ENCODE data around the gene TMEM50A.
"Not testable (repeated sequence)": the region's sequence is repeated elsewhere in the genome, so short reads cannot be mapped to it uniquely, and the experiment has no call there.

The TMEM50A gene

DNA sequence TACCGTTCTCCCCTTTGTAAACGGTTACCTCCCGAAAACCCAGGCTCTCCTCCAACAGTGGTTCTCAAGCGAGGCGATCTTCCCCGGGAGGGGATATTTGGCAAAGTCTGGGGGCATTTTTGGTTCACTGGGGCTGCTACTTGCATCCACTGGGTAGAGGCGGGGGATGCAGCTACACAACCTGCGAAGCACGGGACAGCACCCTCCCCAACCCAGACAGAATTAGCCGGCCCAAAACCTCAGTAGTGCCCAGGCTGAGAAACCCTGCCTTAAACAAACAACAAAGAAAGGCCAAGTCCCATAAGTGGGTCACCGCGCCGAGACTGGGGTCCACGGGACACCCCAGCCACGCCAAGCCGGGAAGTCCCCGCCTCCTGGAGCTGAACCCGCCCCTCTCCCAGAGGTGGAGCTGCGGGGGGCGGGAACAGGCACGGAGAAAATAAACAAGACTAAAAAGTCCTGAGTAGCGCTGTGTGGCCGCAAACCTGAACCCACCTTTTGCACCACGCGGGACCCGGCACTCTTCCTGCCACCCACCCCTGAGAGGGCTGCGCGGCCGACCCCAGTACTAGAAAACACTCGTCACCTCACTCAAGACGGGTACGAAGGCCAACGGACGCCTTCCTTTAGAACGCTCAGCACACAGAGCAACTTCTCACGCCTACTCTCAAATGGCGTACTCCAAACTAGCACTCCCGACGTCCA lies 499 bp upstream of the TMEM50A start:
- not testable (repeated sequence) for DNase-seq

- no peak for DNase-seq
Observed at GRCh38 chr1:25338986-25339385, 852 bp downstream of the TMEM50A start.

DNA sequence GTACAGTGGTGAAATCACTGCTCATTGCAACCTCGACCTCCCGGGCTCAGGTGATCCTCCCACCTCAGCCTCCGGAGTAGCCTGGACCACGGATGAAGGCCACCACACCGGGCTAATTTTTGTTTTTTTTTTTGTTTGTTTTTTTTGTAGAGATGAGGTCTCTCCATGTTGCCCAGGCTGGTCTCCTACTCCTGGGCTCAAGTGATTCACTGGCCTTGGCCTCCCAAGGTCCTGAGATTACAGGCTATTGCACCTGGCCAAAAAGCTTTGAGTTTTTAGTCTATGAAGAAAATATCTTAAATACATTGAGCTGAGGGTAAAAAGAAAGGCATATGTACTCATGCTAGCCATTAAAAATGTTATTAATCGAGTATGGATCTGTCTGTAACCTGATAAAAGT lies 3.6 kb downstream of the TMEM50A start:
- DNase-seq, result no peak

DNA sequence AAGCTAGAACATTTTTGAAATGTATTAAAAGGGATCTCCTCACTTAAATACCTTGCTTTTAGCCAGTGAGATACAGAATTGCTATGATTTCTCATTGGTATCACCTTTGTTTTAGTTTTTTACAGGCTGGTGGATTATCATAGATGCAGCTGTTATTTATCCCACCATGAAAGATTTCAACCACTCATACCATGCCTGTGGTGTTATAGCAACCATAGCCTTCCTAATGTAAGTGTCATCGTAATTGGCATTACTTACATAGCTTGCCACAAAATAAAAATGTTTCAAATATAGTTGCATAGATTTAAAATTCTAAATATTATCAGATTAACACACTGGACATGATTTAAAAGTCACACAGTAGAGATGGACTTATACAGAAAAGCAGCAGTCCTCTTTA lies 4.7 kb downstream of the TMEM50A start:
- DNase-seq, result no peak

DNA sequence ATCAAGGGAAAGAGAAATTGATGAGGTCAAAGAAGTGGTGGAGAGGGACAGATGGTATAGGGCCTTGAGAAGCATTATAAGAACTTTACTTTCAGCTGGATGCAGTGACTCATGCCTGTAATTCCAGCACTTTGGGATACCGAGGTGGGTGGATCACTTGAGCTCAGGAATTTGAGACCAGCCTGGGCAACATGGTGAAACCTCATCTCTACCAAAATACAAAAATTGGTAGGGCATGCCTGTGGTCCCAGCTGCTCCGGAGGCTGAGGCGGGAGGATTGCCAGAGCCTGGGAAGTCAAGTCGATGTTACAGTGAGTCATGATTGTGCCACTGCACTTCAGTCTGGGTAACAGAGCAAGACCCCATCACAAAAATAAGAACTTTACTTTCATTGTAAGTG lies 5.7 kb downstream of the TMEM50A start:
- DNase-seq, result no peak

DNA sequence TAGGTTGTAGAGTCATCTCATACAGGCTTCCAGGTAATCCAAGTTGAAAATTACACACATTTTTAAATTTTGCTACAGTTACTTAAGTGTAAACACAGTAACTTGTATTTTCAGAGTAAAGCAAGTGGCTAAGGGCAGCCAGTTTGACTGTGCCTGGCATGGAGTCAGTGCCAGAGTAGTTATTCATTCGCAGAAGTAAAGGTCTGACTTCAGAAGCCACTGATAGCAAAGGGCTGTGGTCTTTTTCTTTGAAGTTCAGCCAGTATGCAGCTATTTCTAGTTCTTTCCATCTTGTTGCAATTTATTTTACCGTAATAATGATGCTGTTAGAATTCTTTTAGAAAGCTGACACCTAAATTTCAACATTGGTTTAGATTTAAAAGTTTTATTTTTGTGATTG lies 9.4 kb downstream of the TMEM50A start:
- DNase-seq, result no peak

DNA sequence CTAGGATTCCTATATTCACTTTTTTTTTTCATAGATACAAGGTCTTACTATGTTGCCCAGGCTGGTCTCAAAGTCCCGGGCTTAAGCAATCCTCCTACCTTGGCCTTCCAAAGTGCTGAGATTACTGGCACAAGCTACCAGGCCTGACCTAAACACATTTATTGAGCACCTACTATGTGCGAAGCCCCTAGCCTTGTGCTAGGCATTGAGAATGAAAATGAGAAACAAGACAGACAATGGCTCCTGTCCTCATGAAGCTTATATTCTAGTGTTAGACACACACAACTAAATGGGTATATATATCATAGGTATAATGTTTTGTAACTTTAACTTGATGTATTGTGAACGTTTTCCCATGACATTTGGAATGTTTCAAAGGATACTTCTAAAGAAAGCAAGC lies 11.5 kb downstream of the TMEM50A start:
- DNase-seq, result no peak

DNA sequence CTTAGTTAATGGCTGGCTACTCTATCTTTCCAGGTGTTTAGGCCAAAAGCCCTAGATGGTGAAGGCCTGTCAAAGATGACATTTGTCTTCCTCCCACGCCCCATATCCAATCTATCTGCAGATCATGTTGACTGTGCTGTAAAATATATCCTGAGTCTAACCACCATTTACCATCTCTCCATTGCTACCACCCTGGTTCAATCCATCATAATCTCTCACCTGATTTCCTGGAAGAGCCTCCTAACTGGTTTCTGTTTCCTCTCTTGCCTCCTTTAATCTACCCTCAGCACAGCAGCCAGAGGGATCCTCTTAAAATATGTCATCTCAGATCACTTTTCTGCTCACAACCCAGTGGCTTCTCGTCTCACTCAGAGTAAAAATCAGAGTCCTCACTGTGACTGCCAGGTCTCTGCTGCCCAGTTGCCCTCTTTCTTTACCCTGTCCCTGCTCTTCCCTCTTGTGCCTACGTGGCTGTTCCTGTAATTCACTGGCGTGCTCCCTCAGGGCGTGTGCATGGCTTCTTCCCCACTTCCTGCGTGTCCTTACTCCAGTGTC lies 17.8 kb downstream of the TMEM50A start:
- DNase-seq, result no peak

DNA sequence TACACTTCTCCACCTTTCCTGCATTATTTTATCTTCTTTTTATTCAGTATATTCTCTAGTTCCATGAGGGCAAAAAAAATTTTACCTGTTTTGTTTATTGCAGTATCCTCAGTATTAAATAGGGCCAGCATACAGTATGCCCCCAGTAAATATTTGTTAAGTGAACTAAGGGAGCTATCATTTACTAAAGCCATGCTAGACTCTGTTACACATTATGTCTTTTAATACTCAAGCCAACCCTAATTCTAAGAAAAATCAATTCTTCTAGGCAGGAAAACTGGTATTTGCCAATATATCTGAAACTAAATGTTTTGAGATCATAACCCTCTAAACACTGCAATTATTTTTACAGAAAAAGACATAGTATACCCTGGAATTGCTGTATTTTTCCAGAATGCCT lies 18.3 kb downstream of the TMEM50A start:
- DNase-seq, result no peak

GRCh38 chr1:25356848-25357247 lies 18.7 kb downstream of the TMEM50A start:
- no peak for DNase-seq

GRCh38 chr1:25360596-25361581 lies 22.8 kb downstream of the TMEM50A start:
- no peak for DNase-seq

DNA sequence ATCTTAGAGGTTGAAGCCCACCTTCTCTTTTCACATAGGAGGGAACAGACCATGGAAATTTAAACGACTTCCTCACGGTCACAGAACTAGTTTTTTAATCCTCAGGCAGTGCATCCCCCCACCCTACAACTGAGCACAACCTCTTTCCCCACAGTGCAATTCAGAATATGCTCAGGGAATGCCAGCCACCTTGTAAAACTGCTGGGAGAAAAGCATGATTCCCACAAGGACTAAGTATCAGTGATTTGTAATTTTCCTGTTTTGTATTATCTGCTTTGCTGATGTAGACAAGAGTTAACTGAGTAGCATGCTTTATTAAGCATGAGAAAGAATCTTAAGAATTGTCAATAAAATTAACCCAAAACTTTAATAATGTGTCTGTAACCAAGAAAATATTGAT lies 23.8 kb downstream of the TMEM50A start:
- no peak for DNase-seq

- not testable (repeated sequence) for DNase-seq
Observed at GRCh38 chr1:25362634-25363559, 24.8 kb downstream of the TMEM50A start.

- DNase-seq, result no peak
Observed at GRCh38 chr1:25369241-25369640, 31.1 kb downstream of the TMEM50A start.

DNA sequence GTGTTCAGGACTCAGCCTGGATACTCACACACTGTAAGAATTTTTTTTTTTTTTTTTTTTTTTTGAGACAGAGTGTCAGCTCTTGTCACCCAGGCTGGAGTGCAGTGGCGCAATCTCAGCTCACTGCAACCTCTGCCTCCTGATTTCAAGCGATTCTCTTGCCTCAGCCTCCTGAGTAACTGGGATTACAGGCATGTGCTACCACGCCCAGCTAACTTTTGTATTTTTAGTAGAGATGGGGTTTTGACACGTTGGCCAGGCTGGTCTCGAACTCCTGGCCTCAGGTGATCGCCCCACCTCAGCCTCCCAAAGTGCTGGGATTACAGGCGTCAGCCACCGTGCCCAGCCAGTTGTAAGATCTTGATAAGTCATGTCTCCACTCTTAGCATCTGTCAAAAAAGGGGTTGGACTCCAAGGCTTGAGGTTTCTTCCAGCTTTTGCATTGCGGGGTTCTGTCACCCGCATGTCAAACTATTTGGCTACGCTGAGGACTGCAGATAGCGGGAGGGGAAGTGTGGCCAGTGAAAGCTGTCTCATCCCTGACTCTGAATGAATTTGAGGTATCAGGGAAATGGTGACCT lies 31.6 kb downstream of the TMEM50A start:
- DNase-seq, result not testable (repeated sequence)

DNA sequence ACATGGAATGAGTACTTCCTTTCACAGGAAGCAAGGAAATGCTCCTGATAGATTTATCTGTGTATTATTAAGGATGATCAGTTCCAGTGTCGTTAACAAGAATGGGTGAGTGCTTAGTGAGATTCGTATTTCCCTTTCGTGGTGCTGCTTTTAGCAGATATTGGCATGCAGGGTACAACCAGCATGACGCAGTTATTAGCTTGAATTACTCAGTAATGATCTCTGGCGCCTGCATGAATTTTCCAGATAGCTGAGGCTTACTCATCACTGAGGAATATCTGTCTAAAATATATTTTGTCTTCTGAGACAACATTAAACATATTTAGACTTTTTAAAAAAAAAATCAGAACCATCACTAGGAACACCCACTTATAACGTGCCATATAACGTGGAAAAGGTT lies 33.6 kb downstream of the TMEM50A start:
- DNase-seq, result not testable (repeated sequence)

GRCh38 chr1:25378367-25378766 lies 40.2 kb downstream of the TMEM50A start:
- DNase-seq, result not testable (repeated sequence)

DNA sequence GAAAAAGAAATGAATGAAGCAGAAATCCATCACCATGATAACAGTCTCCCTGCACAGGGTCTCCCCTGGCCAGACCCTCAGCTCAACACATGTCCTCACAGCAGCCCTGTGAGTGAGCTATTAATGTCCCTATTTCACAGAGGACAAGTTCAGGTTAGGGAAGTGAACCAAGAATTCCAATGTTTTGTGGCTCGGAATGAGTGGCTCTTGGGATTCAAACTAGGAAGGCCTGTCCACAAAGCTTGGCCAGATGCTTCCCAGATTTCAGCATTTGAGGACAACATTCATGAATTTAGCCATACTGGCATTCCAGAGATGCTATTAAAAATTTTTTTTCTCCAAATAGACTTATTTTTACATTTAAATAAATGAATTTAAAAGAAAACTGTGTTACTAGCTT lies 44.4 kb downstream of the TMEM50A start:
- DNase-seq, result not testable (repeated sequence)

DNA sequence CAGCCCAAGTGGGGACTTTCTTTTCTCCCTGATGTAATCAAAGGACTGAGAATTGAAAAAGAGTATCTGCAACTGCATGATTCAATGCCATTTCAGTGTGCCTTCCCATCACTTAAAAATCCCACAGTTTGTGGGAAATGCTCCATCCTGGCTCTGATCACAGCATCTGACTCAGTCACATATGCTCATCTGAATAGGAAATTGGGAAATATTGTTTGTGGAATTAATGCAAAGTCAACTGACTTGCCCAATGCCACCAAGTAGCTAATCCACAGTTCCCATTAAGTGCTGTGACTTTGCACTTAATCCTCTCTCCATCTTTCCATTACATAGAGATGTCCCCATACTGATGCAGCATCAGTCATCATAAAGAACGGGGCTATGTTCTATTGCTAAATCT lies 45.0 kb downstream of the TMEM50A start:
- not testable (repeated sequence) for DNase-seq

DNA sequence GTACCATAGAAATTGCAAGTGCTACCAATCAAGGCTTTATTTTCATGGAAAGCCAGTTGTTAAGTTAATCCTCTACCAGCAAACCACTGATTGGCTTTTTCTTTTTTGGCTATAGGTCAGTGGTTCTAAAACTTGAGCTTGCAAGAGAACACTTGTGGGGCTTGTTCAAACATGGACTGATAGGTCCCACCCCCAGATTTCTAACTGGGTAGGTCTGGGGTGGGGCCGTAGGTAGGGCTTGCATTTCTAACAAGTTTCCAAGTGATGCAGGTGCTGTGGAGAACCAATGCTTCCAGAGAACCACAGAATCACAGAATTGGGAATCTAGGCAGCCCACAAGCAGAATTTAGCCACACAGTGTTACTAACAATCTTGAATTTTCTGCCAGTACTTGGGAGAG lies 45.7 kb downstream of the TMEM50A start:
- not testable (repeated sequence) for DNase-seq

- not testable (repeated sequence) for DNase-seq
Observed at GRCh38 chr1:25387096-25387495, 49.0 kb downstream of the TMEM50A start.

DNA sequence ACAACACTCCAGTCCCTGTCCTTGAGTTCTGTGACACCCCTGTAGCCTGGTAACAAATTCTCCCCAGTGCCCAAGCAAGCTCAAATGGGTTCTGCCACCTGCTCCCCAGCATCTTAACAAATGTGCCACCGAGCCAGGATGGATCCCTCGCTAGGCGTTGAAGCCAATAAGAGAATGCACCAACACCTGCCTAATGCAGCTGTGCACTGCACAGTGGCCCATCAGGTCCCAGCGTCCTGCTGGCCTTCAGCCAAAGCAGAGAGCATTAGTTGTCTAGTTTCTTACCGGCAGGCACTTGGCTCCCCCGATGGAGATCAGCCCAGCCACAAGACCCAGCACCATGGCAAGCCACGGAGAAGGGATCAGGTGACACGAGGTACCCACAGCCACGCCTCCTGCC lies 50.6 kb downstream of the TMEM50A start:
- not testable (repeated sequence) for DNase-seq
